Ishikawa (cell line): Measurements from ENCODE around the gene FLOT1.

ENCODE experiments used
- CEBPB ChIP-seq: IDR thresholded peaks from 2 replicates; pipeline ENCODE4 v1.6.1; 2012
- CREB1 ChIP-seq: IDR thresholded peaks from 2 replicates; pipeline ENCODE4 v1.6.1; 2012; ENCODE audit warnings: low read depth
- EGR1 ChIP-seq: IDR thresholded peaks from 2 replicates; pipeline ENCODE4 v1.6.1; 2012
- EP300 ChIP-seq: IDR thresholded peaks from 2 replicates; pipeline ENCODE4 v1.6.1; 2012; ENCODE audit warnings: borderline replicate concordance
- FOXM1 ChIP-seq: IDR thresholded peaks from 2 replicates; pipeline ENCODE4 v1.6.1; 2012; ENCODE audit warnings: low read depth, borderline replicate concordance
- NFIC ChIP-seq: IDR thresholded peaks from 2 replicates; pipeline ENCODE4 v1.6.1; 2012
- RAD21 ChIP-seq: IDR thresholded peaks from 2 replicates; pipeline ENCODE4 v1.6.1; 2012; ENCODE audit warnings: low read depth
- TAF1 ChIP-seq: IDR thresholded peaks from 2 replicates; pipeline ENCODE4 v1.6.1; 2012; ENCODE audit warnings: low read depth, mild to moderate bottlenecking
- TCF12 ChIP-seq: IDR thresholded peaks from 2 replicates; pipeline ENCODE4 v1.6.1; 2012; ENCODE audit warnings: low read depth
- TEAD4 ChIP-seq: IDR thresholded peaks from 2 replicates; pipeline ENCODE4 v1.6.1; 2012
- YY1 ChIP-seq: IDR thresholded peaks from 2 replicates; pipeline ENCODE4 v1.6.1; 2012; ENCODE audit warnings: low read depth
- ZBTB7A ChIP-seq: IDR thresholded peaks from 2 replicates; pipeline ENCODE4 v1.6.1; 2012; ENCODE audit warnings: low read depth
- TF ChIP-seq, protein P1 (sequence below): IDR thresholded peaks from 2 replicates; pipeline ENCODE4 v1.6.1; 2012; ENCODE audit warnings: low read depth, mild to moderate bottlenecking
- TF ChIP-seq, protein P2 (sequence below): IDR thresholded peaks from 2 replicates; pipeline ENCODE4 v1.6.1; 2012
- TF ChIP-seq, protein P3 (sequence below): IDR thresholded peaks from 2 replicates; pipeline ENCODE4 v1.6.1; 2012

FLOT1 gene

DNA sequence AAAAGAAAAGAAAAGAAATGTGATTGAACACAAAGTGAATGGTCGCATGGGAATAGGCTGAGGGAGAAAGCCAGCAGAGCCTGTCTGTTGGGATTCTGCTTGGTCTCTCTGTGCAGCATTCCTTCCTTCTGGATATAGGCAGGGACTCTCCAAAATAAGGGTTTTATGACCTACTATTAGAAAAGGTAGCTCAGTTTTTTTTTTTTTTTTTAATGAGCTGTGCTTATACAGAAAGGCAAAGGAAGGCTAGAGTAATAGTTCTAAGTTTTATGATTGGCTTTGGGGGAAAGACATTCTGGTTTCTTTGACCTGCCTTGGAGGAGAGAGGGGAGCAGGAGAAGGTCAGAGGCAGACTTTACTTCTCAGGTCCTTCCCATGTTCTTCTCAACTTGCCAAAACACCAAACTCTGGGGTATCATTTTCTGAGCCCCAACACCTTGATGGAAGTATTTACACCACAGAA is 20.7 kb upstream of the FLOT1 start:
- TF ChIP-seq TAF1 (no peak), NFIC (no peak), CREB1 (no peak), RAD21 (no peak), TCF12 (no peak), TEAD4 (no peak), EP300 (no peak), YY1 (no peak), ZBTB7A (no peak), CEBPB (no peak), EGR1 (no peak), FOXM1 (no peak)
- TF ChIP-seq, protein P1, sequence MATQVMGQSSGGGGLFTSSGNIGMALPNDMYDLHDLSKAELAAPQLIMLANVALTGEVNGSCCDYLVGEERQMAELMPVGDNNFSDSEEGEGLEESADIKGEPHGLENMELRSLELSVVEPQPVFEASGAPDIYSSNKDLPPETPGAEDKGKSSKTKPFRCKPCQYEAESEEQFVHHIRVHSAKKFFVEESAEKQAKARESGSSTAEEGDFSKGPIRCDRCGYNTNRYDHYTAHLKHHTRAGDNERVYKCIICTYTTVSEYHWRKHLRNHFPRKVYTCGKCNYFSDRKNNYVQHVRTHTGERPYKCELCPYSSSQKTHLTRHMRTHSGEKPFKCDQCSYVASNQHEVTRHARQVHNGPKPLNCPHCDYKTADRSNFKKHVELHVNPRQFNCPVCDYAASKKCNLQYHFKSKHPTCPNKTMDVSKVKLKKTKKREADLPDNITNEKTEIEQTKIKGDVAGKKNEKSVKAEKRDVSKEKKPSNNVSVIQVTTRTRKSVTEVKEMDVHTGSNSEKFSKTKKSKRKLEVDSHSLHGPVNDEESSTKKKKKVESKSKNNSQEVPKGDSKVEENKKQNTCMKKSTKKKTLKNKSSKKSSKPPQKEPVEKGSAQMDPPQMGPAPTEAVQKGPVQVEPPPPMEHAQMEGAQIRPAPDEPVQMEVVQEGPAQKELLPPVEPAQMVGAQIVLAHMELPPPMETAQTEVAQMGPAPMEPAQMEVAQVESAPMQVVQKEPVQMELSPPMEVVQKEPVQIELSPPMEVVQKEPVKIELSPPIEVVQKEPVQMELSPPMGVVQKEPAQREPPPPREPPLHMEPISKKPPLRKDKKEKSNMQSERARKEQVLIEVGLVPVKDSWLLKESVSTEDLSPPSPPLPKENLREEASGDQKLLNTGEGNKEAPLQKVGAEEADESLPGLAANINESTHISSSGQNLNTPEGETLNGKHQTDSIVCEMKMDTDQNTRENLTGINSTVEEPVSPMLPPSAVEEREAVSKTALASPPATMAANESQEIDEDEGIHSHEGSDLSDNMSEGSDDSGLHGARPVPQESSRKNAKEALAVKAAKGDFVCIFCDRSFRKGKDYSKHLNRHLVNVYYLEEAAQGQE, result no peak
- TF ChIP-seq, protein P2, sequence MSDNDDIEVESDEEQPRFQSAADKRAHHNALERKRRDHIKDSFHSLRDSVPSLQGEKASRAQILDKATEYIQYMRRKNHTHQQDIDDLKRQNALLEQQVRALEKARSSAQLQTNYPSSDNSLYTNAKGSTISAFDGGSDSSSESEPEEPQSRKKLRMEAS, result no peak
- TF ChIP-seq, protein P3, sequence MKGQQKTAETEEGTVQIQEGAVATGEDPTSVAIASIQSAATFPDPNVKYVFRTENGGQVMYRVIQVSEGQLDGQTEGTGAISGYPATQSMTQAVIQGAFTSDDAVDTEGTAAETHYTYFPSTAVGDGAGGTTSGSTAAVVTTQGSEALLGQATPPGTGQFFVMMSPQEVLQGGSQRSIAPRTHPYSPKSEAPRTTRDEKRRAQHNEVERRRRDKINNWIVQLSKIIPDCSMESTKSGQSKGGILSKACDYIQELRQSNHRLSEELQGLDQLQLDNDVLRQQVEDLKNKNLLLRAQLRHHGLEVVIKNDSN, result no peak

DNA sequence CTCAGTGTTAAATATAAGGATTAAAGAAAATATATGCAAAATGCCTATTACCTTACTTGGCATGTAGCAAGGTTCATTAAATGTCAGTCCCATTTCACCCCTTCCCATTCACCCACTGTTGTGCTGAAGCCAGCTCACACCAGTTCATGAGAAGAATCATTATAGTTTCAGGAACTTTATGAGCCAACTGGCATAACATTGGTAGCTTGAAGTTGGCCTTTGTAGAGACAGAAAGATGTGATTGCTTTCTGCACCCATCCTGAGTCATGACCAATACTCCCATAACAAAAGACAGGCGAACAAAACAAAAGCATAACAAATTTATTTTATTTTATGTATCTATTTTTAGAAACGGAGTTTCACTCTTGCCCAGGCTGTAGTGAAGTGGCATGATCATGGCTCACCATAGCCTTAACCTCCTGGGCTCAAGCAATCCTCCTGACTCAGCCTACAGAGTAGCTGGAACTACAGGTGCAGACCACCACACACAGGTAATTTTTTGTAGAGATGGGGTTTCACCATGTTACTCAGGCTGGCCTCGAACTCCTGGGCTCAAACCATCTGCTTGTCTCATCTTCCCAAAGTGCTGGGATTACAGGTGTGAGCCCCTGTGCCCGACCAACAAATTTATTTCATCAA is 19.4 kb upstream of the FLOT1 start:
- TF ChIP-seq, protein P3, result no peak
- TF ChIP-seq EP300 (no peak), RAD21 (no peak), TCF12 (no peak), TAF1 (no peak), YY1 (no peak), ZBTB7A (no peak), EGR1 (no peak), CEBPB (no peak), CREB1 (no peak)
- TF ChIP-seq, protein P2, result no peak
- TF ChIP-seq, protein P1, result no peak

DNA sequence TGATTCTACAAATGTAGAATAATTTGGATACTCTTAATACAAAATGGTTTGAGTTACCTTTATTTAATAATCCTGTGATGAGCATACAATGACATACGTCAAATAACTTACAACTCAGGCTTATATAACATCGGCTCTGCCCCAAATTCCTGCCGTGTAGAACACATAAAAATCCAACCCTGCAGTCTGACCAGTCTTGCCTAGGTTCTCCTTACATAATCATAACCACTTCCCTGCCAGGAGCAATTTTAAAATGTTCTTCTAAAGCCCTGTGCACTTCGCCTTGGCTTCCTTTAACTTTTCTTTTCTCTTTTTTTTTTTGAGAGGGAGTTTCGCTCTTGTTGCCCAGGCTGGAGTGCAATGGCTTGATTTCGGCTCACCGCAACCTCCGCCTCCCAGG is 18.1 kb upstream of the FLOT1 start:
- TF ChIP-seq CEBPB (no peak), RAD21 (no peak), CREB1 (no peak), EP300 (no peak), TAF1 (no peak), ZBTB7A (no peak), NFIC (no peak), EGR1 (no peak)
- TF ChIP-seq, protein P1, result no peak
- TF ChIP-seq, protein P2, result no peak
- TF ChIP-seq, protein P3, result no peak
